Thoracic aorta (tissue), 2 donors: ENCODE data around the gene ANP32E. TPM values are rescaled to one million over a fixed set of nuclear protein-coding genes. Genes with fewer than 3 reads are reported as not detected.

ENCODE experiments used
- ATAC-seq: fragments of 150-250 bp; one replicate; pipeline ENCODE4 v1.8.0; 2017; ENCODE audit warnings: low read depth; ENCODE audit not compliant: insufficient number of reproducible peaks, low FRiP score
- DNase-seq: peaks from one replicate; pipeline ENCODE4 v3.0.0-alpha.2; 2020; ENCODE audit warnings: low spot score
- H3K27ac ChIP-seq, 2 donors: fragments of 200-600 bp; sonication (generic); 1 replicate in 1 of 2; 2 replicates in 1 of 2; pipeline ENCODE4 v1.5.1; 2016; ENCODE audit warnings: mild to moderate bottlenecking in 2 of 2, moderate library complexity in 2 of 2
- H3K27me3 ChIP-seq: fragments of 200-600 bp; sonication (generic); replicated peaks from 2 replicates; pipeline ENCODE4 v1.6.0; 2016; ENCODE audit warnings: mild to moderate bottlenecking; ENCODE audit not compliant: insufficient read depth
- H3K36me3 ChIP-seq: fragments of 200-600 bp; sonication (generic); one replicate; pipeline ENCODE4 v1.5.1; 2016
- H3K4me1 ChIP-seq, 2 donors: fragments of 200-600 bp; sonication (generic); 1 replicate in 1 of 2; 2 replicates in 1 of 2; pipeline versions ENCODE4 v1.5.1 to v1.6.0; 2016; ENCODE audit warnings: low read depth in 2 of 2, mild to moderate bottlenecking in 1 of 2; ENCODE audit not compliant: control insufficient read depth in 1 of 2
- H3K4me3 ChIP-seq: fragments of 200-600 bp; sonication (generic); 2 replicates; pipeline ENCODE4 v1.5.1; 2016; ENCODE audit warnings: mild to moderate bottlenecking
- H3K9me3 ChIP-seq: fragments of 200-600 bp; sonication (generic); 2 replicates; pipeline ENCODE4 v1.5.1; 2016
- total RNA-seq, 2 donors: library from RNA; depleted of rRNA; stranded (reverse); fragments of >200 nt; gene quantifications; one replicate each; pipeline versions ENCODE4 v1.1.0 to v1.2.3, GENCODE V29; 2016
- TF ChIP-seq, protein P1 (sequence below): fragments of 200-600 bp; sonication (generic); IDR thresholded peaks from one replicate; pipeline ENCODE4 v1.5.1; 2019; ENCODE audit warnings: antibody characterized with exemption

The ANP32E gene
- total RNA-seq, 2 donors from 2014 or later: 10.7 to 22.2 TPM

DNA sequence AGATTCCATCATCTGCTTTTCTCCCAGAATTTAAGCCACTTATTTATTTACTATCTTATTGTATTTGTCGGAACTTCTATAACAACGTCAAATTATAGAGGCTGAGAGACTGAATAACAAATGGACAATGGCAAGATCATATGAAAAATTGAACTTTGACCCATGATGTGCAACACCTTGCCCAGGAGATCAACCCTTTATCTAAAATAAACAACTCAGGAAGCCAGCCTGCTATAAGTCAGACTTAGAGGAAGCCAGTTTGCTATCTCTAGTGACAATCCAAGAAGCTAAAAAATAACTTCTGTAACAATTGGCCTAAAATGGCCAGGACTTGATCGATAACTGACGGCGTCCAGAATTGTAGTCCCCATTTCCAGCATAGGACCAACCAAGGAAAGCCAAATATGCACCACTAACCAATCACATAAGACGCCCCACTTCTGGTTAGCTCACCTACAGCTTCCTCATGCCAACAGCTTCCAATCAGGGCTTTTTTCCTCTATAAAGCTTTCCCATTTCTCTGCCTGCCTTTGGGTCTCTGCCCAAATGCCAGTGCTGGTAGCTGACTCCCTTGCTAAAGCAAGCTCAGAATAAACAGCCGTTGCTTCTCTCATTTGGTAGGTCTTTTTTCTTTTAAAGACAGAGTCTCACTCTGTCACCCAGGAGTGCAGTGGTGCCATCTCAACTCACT is 28.5 kb downstream of the ANP32E start:
- DNase-seq (no peak), ATAC-seq (no peak)
- no peaks in the 10 kb centered on the region for H3K27me3 ChIP-seq
- no peak overlapping the region for H3K27ac ChIP-seq
- no peak overlapping the region for H3K4me3 ChIP-seq
- no peaks in the 10 kb centered on the region for H3K4me1 ChIP-seq
- no peaks in the 10 kb centered on the region for H3K9me3 ChIP-seq
- no peaks in the 10 kb centered on the region for H3K36me3 ChIP-seq
- TF ChIP-seq, protein P1, sequence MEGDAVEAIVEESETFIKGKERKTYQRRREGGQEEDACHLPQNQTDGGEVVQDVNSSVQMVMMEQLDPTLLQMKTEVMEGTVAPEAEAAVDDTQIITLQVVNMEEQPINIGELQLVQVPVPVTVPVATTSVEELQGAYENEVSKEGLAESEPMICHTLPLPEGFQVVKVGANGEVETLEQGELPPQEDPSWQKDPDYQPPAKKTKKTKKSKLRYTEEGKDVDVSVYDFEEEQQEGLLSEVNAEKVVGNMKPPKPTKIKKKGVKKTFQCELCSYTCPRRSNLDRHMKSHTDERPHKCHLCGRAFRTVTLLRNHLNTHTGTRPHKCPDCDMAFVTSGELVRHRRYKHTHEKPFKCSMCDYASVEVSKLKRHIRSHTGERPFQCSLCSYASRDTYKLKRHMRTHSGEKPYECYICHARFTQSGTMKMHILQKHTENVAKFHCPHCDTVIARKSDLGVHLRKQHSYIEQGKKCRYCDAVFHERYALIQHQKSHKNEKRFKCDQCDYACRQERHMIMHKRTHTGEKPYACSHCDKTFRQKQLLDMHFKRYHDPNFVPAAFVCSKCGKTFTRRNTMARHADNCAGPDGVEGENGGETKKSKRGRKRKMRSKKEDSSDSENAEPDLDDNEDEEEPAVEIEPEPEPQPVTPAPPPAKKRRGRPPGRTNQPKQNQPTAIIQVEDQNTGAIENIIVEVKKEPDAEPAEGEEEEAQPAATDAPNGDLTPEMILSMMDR: no peak

DNA sequence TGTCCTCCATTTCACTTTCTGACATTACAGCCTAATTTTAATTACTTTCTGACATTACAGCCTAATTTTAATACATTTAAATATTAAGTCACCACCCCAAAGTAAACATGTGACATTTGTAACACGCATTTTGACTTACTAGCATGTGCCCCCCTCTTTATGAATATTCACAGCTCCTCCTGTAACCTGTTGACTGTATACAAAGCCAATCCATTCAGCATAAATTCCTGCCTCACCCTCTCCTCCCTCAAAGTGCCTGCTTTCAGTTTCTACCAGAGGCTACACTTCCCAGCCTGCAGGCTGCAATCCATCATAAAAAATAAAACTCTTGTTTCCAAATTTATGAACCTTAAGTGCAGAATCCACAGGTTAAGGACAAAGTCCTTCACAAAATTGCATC is 39.5 kb downstream of the ANP32E start:
- Histone ChIP-seq H3K4me1 (peaks cover 0 to 17% of the 10 kb centered on the region in 2 donors), H3K27ac (no peak overlapping the region), H3K27me3 (no peaks in the 10 kb centered on the region), H3K36me3 (no peaks in the 10 kb centered on the region), H3K9me3 (no peaks in the 10 kb centered on the region), H3K4me3 (no peak overlapping the region)
- no peak for DNase-seq
- TF ChIP-seq, protein P1: no peak
- ATAC-seq: no peak

DNA sequence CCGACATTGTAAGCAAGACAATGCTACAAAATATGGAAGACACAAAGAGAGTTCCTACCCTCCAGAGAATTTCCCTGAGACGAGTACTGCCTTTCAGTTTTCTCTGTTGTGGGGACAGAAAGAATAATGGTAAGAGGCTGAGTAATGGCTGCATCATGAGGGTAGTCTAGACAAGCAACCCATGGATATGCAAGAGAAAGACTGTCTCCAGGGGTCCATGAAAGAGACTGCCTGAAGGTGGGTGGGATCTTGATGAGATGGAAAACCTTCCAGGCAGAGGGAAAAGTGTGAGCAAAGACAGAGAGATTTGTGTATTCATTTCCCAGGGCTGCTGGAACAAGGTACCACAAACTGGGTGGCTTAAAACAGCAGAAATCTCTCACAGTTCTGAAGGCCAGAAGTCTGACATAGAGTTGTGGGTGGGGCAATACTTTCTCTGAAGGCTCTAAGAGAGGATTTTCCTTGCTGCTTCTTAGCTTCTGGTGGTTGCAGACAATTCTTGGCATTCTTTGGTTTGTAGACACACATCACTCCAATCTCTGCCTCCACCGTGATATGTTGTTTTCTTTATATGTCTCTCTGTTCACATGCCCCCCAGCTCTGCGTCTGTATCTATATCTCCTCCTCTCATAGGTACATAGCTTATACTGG is 41.4 kb downstream of the ANP32E start:
- H3K4me1 ChIP-seq: peaks cover 0 to 17% of the 10 kb centered on the region in 2 donors

DNA sequence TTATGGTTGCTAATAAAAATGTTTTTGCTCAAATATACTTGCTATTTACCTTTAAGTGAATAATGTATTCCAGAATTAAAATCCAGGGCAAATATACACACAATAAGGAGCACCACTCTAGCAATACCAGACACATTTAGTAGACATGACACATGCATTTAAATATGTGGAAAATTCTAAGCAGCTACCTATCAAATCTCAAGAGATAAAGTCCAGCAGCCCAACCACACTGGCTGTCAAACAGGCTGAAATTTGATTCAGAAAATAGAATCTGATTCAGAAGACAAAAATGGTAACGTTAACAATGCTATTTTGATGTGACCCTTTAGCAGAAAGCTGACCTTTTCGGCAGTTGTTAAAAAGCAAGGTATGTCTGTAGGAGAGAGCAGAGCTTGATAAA is 43.9 kb downstream of the ANP32E start:
- Histone ChIP-seq H3K36me3 (no peaks in the 10 kb centered on the region), H3K9me3 (no peaks in the 10 kb centered on the region), H3K4me1 (peaks cover 5 to 31% of the 10 kb centered on the region in 2 donors), H3K27me3 (no peaks in the 10 kb centered on the region), H3K27ac (peak overlapping the region; percentile 60 to 62), H3K4me3 (no peak overlapping the region)
- TF ChIP-seq, protein P1: no peak
- DNase-seq (no peak), ATAC-seq (peak; percentile 61)

More for the DNA sequence above, 41.4 kb downstream of the ANP32E start:
- ATAC-seq (no peak), DNase-seq (no peak)
- Histone ChIP-seq H3K36me3 (no peaks in the 10 kb centered on the region), H3K4me3 (no peak overlapping the region), H3K27ac (no peak overlapping the region), H3K9me3 (no peaks in the 10 kb centered on the region), H3K27me3 (no peaks in the 10 kb centered on the region)
- TF ChIP-seq, protein P1: no peak

DNA sequence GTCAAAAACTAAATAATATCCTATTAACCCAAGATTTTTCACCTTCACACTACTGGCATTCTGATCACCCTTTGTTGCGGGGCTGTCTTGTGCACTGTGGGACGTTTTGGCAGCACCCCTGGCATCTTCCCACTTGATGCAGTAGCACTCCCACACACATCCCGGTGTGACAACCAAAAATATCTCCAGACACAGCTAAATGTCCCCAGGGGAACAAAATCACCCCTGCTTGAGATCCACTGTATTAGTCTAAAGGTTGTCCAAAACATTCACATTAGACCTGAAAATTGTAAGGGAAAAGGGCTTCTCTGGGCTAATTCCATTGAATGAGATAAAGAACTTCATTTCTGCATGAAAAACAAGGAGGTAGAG is 48.4 kb downstream of the ANP32E start:
- no peaks in the 10 kb centered on the region for H3K36me3 ChIP-seq
- peak overlapping the region; percentile 64 for H3K4me3 ChIP-seq
- TF ChIP-seq, protein P1: no peak
- DNase-seq (no peak), ATAC-seq (no peak)
- H3K27ac ChIP-seq: peak overlapping the region; percentile 58 to 87
- H3K4me1 ChIP-seq: peaks cover 7 to 36% of the 10 kb centered on the region in 2 donors
- no peaks in the 10 kb centered on the region for H3K9me3 ChIP-seq
- no peaks in the 10 kb centered on the region for H3K27me3 ChIP-seq
